BLaER1 treated with 17β-estradiol and CSF1 and Interleukin-3, amounts not matched to agents 10 nM and 100 nM (cell line): ENCODE measurements around the gene AP2A2.

Source experiments
- H3K27ac ChIP-seq, 11 experiments: shearing (Covaris generic); formaldehyde crosslinking; 2 replicates each; pipeline ENCODE4 v1.8.1; 2022
- H3K27me3 ChIP-seq, 11 experiments: shearing (Covaris generic); formaldehyde crosslinking; 2 replicates each; pipeline ENCODE4 v1.8.1; 2022
- H3K36me3 ChIP-seq, 11 experiments: shearing (Covaris generic); formaldehyde crosslinking; 2 replicates each; pipeline ENCODE4 v1.8.1; 2022
- H3K4me1 ChIP-seq, 10 experiments: shearing (Covaris generic); formaldehyde crosslinking; 2 replicates each; pipeline ENCODE4 v1.8.1; 2022
- H3K4me2 ChIP-seq, 11 experiments: shearing (Covaris generic); formaldehyde crosslinking; 2 replicates each; pipeline ENCODE4 v1.8.1; 2022
- H3K4me3 ChIP-seq, 10 experiments: shearing (Covaris generic); formaldehyde crosslinking; 2 replicates each; pipeline ENCODE4 v1.8.1; 2022
- H3K9ac ChIP-seq, 11 experiments: shearing (Covaris generic); formaldehyde crosslinking; 2 replicates each; pipeline ENCODE4 v1.8.1; 2022
- H3K9me3 ChIP-seq, 11 experiments: shearing (Covaris generic); formaldehyde crosslinking; replicated peaks in 1 of 11; 2 replicates each; pipeline ENCODE4 v1.8.1; 2022
- H4K20me1 ChIP-seq, 11 experiments: shearing (Covaris generic); formaldehyde crosslinking; 2 replicates each; pipeline ENCODE4 v1.8.1; 2022
- Cebpa-rat ChIP-seq, 11 experiments: shearing (Covaris generic); IDR thresholded peaks; 2 replicates each; pipeline ENCODE4 v1.8.1; 2022

Gene AP2A2

GRCh38 chr11:1008803-1009145 lies 83.1 kb downstream of the AP2A2 start:
- peaks cover 5 to 100% (median 95%) of the 10 kb centered on the region in 11 experiments; a peak in 20 of 22 replicates for H4K20me1 ChIP-seq

DNA sequence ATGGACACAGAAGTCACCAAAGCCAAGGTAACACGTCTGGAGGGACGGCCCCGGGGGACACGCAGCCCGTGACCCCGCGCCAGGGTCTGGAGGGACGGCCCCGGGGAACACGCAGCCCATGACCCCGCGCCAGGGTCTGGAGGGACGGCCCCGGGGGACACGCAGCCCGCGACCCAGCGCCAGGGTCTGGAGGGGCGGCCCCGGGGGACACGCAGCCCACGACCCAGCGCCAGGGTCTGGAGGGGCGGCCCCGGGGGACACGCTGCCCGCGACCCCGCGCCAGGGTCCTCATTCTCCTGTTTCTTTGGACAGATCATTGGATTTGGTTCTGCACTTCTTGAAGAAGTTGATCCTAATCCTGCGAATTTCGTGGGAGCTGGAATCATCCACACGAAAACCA lies 83.7 kb downstream of the AP2A2 start:
- H3K27me3 ChIP-seq: peaks cover 0 to 87% (median 0%) of the 10 kb centered on the region in 11 experiments; a peak in 8 of 22 replicates
- peaks cover 4 to 86% (median 16%) of the 10 kb centered on the region in 11 experiments; a peak in 18 of 22 replicates for H3K36me3 ChIP-seq
- H3K9me3 ChIP-seq: no peaks in the 10 kb centered on the region
- peak overlapping the region in 2 of 10 experiments; percentile 18 to 32; a peak in 3 of 20 replicates for H3K4me3 ChIP-seq
- H3K27ac ChIP-seq: peak overlapping the region in 5 of 11 experiments; percentile 25 to 82 (median 78); a peak in 10 of 22 replicates
- no peak for TF ChIP-seq Cebpa-rat (IDR thresholded peaks at IDR 0.05)
- peak overlapping the region in 10 of 11 experiments; percentile 68 to 97 (median 88); a peak in 19 of 22 replicates for H3K4me2 ChIP-seq
- H3K9ac ChIP-seq: peak overlapping the region in 5 of 11 experiments; percentile 8 to 74 (median 64); a peak in 8 of 22 replicates
- H4K20me1 ChIP-seq: peaks cover 5 to 100% (median 96%) of the 10 kb centered on the region in 11 experiments; a peak in 20 of 22 replicates
- H3K4me1 ChIP-seq: peaks cover 69 to 100% (median 100%) of the 10 kb centered on the region in 10 experiments

More at GRCh38 chr11:1008803-1009145, 83.1 kb downstream of the AP2A2 start:
- no peak for TF ChIP-seq Cebpa-rat (IDR thresholded peaks at IDR 0.05)
- Histone ChIP-seq H3K36me3 (peaks cover 9 to 91% (median 19%) of the 10 kb centered on the region in 11 experiments; a peak in 18 of 22 replicates), H3K4me1 (peaks cover 65 to 100% (median 99%) of the 10 kb centered on the region in 10 experiments), H3K9me3 (no peaks in the 10 kb centered on the region), H3K4me2 (peak overlapping the region in 9 of 11 experiments; percentile 83 to 97 (median 90); a peak in 18 of 22 replicates), H3K27ac (peak overlapping the region in 4 of 11 experiments; percentile 71 to 82 (median 79); a peak in 7 of 22 replicates), H3K27me3 (peaks cover 0 to 87% (median 0%) of the 10 kb centered on the region in 11 experiments; a peak in 8 of 22 replicates), H3K9ac (peak overlapping the region in 4 of 11 experiments; percentile 61 to 74 (median 65); a peak in 5 of 22 replicates), H3K4me3 (peak overlapping the region in 1 of 10 experiments; percentile 5; a peak in 2 of 20 replicates)

- TF ChIP-seq Cebpa-rat (IDR thresholded peaks at IDR 0.05): peak in 2 of 11 experiments; percentile 3 to 33; a peak in 4 of 22 replicates
- peaks cover 0 to 83% (median 0%) of the 10 kb centered on the region in 11 experiments; a peak in 8 of 22 replicates for H3K27me3 ChIP-seq
- H3K9me3 ChIP-seq: no peaks in the 10 kb centered on the region
- H3K9ac ChIP-seq: peak overlapping the region in 4 of 11 experiments; percentile 53 to 72 (median 68); a peak in 9 of 22 replicates
- peak overlapping the region in 6 of 11 experiments; percentile 0 to 82 (median 70); a peak in 10 of 22 replicates for H3K27ac ChIP-seq
- peaks cover 0 to 80% (median 10%) of the 10 kb centered on the region in 11 experiments; a peak in 16 of 22 replicates for H3K36me3 ChIP-seq
- no peak overlapping the region for H3K4me3 ChIP-seq
- H4K20me1 ChIP-seq: peaks cover 5 to 100% (median 91%) of the 10 kb centered on the region in 11 experiments; a peak in 20 of 22 replicates
- peak overlapping the region; percentile 68 to 97 (median 87); a peak in 21 of 22 replicates for H3K4me2 ChIP-seq
- peaks cover 73 to 100% (median 100%) of the 10 kb centered on the region in 10 experiments for H3K4me1 ChIP-seq
These were observed 84.3 kb downstream of the AP2A2 start for GRCh38 chr11:1009991-1010390.

DNA sequence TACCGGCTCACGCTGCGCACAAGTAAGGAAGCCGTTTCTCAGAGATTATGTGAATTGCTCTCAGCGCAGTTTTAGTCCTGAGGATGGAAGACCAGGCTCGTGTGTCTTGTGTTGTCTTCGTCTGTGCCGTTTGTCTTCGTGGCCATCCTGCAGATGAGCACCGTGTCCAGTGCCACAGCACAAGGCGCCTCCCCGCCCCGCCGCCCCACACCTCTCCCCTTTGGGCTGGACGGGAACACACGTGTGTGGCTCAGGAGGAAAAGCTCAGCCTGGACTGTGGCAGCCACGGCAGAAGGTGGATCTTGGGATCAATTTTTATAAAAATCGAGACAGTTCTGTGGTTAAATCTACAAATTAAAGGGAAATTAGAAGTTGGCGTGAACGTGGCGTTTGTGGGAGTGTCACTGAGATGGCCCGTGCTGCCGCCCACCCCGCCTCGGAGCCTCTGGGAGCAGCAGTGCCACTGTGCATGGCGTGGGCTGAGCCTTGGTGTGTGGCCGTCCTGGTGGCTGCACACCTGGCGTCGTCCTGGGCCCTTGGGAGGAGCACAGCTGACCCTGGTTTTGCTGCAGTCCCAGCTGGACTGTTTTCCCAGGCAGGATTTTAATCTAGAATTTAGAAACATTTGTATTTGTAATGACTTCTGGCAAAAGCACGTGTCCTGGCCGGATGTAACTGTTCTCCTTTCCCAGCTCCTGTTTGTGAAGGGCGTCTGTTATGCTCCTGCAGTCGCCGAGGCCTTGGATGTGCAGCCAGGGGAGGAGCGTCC lies 85.1 kb downstream of the AP2A2 start:
- Histone ChIP-seq H3K4me3 (peak overlapping the region in 3 of 10 experiments; percentile 12 to 37 (median 23); a peak in 1 of 20 replicates), H3K9me3 (no peaks in the 10 kb centered on the region), H3K36me3 (peaks cover 0 to 73% (median 8%) of the 10 kb centered on the region in 11 experiments; a peak in 15 of 22 replicates), H3K9ac (peak overlapping the region in 6 of 11 experiments; percentile 11 to 72 (median 60); a peak in 10 of 22 replicates), H3K27me3 (peaks cover 0 to 77% (median 0%) of the 10 kb centered on the region in 11 experiments; a peak in 8 of 22 replicates), H3K27ac (peak overlapping the region in 6 of 11 experiments; percentile 35 to 82 (median 70); a peak in 10 of 22 replicates), H3K4me2 (peak overlapping the region; percentile 68 to 97 (median 87)), H3K4me1 (peaks cover 73 to 100% (median 100%) of the 10 kb centered on the region in 10 experiments), H4K20me1 (peaks cover 5 to 100% (median 83%) of the 10 kb centered on the region in 11 experiments; a peak in 20 of 22 replicates)
- TF ChIP-seq Cebpa-rat (IDR thresholded peaks at IDR 0.05): no peak

DNA sequence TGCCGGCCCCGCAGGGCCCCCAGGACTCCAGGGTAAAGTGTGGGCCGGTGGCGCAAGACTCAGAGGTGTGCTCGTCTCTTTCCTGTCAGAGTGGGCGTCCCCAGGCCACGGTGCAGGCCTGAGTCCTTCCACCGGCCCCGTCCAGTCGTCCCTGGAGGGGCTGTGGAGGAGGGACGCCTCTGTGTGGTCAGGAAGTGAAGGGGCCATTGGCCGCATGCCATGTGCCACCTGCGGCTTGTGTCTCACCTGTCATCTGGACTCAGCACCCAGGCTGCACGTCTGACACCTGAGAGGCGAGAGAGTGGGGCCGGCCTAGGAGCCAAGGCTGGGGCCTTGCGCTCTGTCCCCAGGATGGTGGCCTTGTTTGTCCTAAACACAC lies 85.6 kb downstream of the AP2A2 start:
- peaks cover 5 to 100% (median 77%) of the 10 kb centered on the region in 11 experiments; a peak in 20 of 22 replicates for H4K20me1 ChIP-seq
- peaks cover 0 to 71% (median 0%) of the 10 kb centered on the region in 11 experiments; a peak in 8 of 22 replicates for H3K27me3 ChIP-seq
- H3K36me3 ChIP-seq: peaks cover 0 to 67% (median 8%) of the 10 kb centered on the region in 11 experiments; a peak in 17 of 22 replicates
- peaks cover 76 to 100% (median 98%) of the 10 kb centered on the region in 10 experiments for H3K4me1 ChIP-seq
- peak overlapping the region in 7 of 11 experiments; percentile 7 to 82 (median 67); a peak in 10 of 22 replicates for H3K27ac ChIP-seq
- TF ChIP-seq Cebpa-rat (IDR thresholded peaks at IDR 0.05): no peak
- peak overlapping the region in 3 of 10 experiments; percentile 12 to 37 (median 23); a peak in 2 of 20 replicates for H3K4me3 ChIP-seq
- H3K9ac ChIP-seq: peak overlapping the region in 6 of 11 experiments; percentile 11 to 72 (median 60); a peak in 9 of 22 replicates
- H3K9me3 ChIP-seq: peaks cover 0 to 2% (median under 1%) of the 10 kb centered on the region in 11 experiments; a peak in 7 of 22 replicates
- H3K4me2 ChIP-seq: peak overlapping the region; percentile 68 to 97 (median 87)

DNA sequence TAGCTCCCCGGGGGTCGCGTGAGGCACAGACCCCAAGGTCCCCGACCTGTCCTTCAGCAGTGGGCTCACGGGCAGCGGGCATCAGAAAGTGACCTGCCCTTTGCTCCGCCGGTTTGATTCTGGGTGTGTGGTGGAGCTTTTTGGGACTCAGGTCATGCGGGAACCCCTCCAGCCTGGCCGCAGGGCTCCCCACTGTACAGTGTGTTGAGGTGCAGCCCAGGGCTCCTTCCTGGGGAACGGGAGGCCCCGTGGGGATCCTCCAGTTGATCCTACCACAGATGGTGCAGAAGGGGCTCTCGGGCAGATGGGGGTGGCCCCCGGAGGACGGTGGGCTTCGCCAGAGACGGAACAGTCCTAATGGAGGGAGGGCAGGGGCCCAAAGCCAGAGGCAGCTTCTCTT lies 86.6 kb downstream of the AP2A2 start:
- Histone ChIP-seq H3K27me3 (peaks cover 0 to 62% (median 0%) of the 10 kb centered on the region in 11 experiments; a peak in 8 of 22 replicates), H3K4me1 (peaks cover 80 to 100% (median 89%) of the 10 kb centered on the region in 10 experiments), H3K9me3 (peaks cover 0 to 12% (median 10%) of the 10 kb centered on the region in 11 experiments; a peak in 14 of 22 replicates), H3K36me3 (peaks cover 0 to 60% (median 17%) of the 10 kb centered on the region in 11 experiments; a peak in 20 of 22 replicates), H3K4me2 (peak overlapping the region; percentile 68 to 97 (median 87)), H3K4me3 (peak overlapping the region in 4 of 10 experiments; percentile 5 to 38 (median 29); a peak in 5 of 20 replicates), H3K27ac (peak overlapping the region in 4 of 11 experiments; percentile 67 to 82 (median 76); a peak in 7 of 22 replicates), H4K20me1 (peaks cover 5 to 100% (median 68%) of the 10 kb centered on the region in 11 experiments; a peak in 20 of 22 replicates), H3K9ac (peak overlapping the region in 6 of 11 experiments; percentile 33 to 72 (median 60); a peak in 9 of 22 replicates)
- no peak for TF ChIP-seq Cebpa-rat (IDR thresholded peaks at IDR 0.05)

DNA sequence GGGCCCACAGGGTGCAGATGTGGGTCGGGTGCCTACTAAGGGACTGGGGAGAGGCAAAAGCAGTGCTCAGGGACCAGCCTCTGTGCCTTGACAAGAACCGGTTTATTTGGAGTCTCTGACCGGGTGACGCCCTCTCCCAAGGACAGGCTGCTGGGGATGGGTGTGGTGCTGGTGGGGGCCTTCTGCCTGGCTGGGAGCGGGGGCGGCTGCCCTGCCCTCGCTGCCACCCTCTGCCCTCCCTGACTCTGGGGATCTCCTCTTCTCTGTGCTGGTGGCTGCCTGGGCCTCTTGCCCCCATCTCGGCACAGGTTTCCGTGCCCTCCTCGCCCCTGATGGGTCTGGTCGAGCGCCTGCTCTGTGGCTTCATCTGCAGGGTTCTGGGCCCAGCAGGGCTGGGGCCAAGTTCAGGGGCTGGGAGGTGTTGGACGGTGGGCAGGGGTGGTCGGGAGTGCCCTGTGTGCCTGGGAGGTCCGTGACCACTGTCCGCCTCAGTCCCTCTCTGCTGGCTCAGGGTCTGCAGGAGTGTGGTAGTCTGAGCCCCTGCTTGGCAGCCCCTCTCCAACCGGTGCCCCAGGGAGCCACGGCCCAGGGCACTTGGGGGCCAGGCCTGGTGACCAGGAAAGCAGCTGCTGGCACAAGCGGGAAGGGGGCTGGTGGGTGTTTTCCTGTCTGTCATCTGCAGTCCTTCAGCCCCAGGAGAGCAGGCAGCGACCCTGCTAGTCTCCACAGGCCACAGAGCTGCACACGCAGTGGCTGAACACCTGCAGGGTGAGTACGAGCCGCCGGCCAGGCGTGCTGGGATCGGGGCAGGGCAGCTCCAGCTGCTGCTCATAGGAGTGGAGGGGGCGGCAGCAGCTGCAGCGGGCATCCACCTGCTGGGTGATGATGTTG lies 87.3 kb downstream of the AP2A2 start:
- peaks cover 5 to 100% (median 62%) of the 10 kb centered on the region in 11 experiments; a peak in 20 of 22 replicates for H4K20me1 ChIP-seq
- H3K4me1 ChIP-seq: peaks cover 75 to 94% (median 82%) of the 10 kb centered on the region in 10 experiments
- H3K9me3 ChIP-seq: peaks cover 0 to 18% (median 15%) of the 10 kb centered on the region in 11 experiments; a peak in 14 of 22 replicates
- no peak for TF ChIP-seq Cebpa-rat (IDR thresholded peaks at IDR 0.05)
- H3K4me3 ChIP-seq: peak overlapping the region in 3 of 10 experiments; percentile 26 to 38 (median 35); a peak in 5 of 20 replicates
- peaks cover 0 to 55% (median 0%) of the 10 kb centered on the region in 11 experiments; a peak in 8 of 22 replicates for H3K27me3 ChIP-seq
- H3K27ac ChIP-seq: peak overlapping the region in 6 of 11 experiments; percentile 5 to 82 (median 70); a peak in 7 of 22 replicates
- peak overlapping the region; percentile 68 to 97 (median 87) for H3K4me2 ChIP-seq
- H3K36me3 ChIP-seq: peaks cover 0 to 55% (median 17%) of the 10 kb centered on the region in 11 experiments; a peak in 20 of 22 replicates
- H3K9ac ChIP-seq: peak overlapping the region in 7 of 11 experiments; percentile 21 to 72 (median 53); a peak in 10 of 22 replicates
